T-helper 1 cell treated with Interleukin-12 subunit alpha and Interleukin-12 subunit beta and Interleukin-4 antibody, amounts not matched to agents 30 μg/mL and 1 μg/mL, for 36 hours (primary cell): ENCODE data around the gene SND1.

Experiments
- H3K27ac Mint-ChIP-seq: one replicate; pipeline ENCODE4 v1.8.0; 2021; ENCODE audit warnings: mild to moderate bottlenecking, mixed read lengths
- H3K27me3 Mint-ChIP-seq: one replicate; pipeline ENCODE4 v1.8.0; 2021; ENCODE audit warnings: low read depth, mixed read lengths
- H3K36me3 Mint-ChIP-seq: one replicate; pipeline ENCODE4 v1.8.0; 2021; ENCODE audit warnings: low read depth, mixed read lengths
- H3K4me1 Mint-ChIP-seq: one replicate; pipeline ENCODE4 v1.8.0; 2021; ENCODE audit warnings: low read depth, mixed read lengths
- H3K4me3 Mint-ChIP-seq: one replicate; pipeline ENCODE4 v1.8.0; 2021; ENCODE audit warnings: mild to moderate bottlenecking, moderate library complexity, mixed read lengths
- H3K9me3 Mint-ChIP-seq: one replicate; pipeline ENCODE4 v1.8.0; 2021; ENCODE audit warnings: mixed read lengths

Gene SND1

DNA sequence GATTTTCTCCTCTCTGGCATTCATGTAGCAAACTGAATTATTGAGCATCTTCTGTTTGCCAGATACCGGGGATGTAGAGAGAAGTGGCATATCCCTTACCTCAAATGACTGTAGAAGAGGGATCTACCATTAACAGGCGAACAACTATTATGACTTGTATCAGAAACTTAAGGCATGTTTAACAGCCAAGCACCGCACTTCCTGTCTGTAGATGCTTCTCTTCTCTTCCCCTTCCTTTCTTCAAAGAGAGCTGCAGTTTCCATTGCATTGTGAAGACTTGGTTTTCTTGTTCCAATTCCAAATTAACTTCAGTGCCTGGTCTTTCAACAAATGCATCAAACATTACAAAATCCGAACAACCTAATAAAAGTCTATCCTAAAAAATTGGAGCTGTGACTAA is 330.0 kb downstream of the SND1 start:
- peaks cover 23% of the 10 kb centered on the region for H3K36me3 Mint-ChIP-seq
- no peak overlapping the region for H3K27ac Mint-ChIP-seq
- H3K4me1 Mint-ChIP-seq: peaks cover 18% of the 10 kb centered on the region
- H3K27me3 Mint-ChIP-seq: no peaks in the 10 kb centered on the region
- no peak overlapping the region for H3K4me3 Mint-ChIP-seq
- H3K9me3 Mint-ChIP-seq: peaks cover 15% of the 10 kb centered on the region

DNA sequence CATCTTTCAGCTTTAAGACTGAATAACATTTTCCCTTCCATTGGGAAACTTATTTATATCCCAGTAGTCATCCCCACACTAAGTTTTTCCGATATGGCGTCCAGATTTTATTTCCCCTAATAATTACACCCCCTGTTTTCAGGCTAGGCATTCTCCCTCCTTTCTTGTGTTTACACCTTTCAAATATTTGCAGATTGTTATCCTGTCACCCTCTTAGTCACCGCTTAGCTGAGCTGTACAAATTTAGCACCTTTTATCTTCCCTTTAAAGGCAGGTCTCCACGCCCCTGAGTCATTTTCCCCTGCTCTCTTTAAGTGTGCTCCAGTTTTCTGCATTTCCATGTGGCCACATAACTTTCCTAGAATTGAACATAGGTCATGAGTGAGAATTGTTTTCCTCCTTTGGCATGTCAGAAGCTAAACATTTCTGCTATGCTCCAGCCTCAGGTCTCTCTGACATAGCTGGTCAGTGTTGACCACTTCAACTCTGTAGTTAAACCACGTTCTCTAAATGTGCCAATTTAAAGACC is 331.9 kb downstream of the SND1 start:
- Mint-ChIP-seq H3K4me1 (peaks cover 16% of the 10 kb centered on the region), H3K9me3 (no peaks in the 10 kb centered on the region), H3K27me3 (no peaks in the 10 kb centered on the region), H3K27ac (no peak overlapping the region), H3K36me3 (peaks cover 7% of the 10 kb centered on the region), H3K4me3 (no peak overlapping the region)

DNA sequence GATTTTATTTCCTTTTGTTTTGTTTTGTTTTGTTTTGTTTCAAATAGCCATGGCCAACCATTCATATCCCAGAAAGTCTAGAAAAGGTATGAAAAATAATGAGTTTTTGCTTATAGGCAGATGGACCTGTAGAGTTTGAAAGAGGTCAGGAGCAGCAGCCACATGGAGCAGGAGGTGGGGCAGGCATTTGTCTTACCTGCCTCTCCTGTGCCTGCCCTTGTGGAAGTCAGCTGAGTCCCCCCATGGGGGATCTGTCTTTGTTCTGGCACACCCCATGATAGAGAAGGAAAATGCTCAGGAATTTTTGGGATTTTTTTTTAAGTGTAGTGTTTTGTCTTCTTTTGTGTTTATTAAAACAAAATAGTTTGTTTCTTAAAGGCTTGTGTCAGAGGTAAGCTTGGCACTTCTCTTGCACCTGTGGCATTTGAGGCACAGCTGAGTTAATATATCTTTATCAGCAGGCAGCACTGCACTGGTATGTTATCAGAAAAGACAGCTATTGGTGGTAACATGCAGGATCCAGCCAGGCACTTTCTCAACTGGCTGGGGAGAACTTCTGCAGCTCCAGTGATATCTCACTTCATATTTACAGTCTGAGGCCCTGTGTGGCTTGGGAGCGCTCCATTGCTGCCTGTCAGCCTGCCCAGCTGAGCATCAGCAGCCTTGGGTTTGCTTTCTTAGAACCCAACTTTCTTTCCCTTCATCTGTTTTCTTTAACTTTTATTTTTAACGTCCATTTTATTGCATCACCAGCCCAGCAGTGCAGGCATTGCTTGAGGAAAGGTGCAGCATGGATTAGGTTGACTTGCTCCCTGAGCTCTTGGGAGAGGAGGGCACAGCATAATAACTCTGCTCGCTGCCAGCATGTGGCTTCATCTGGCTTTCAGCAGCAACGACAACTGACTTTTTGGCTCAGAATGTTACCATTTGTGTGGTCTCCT is 334.9 kb downstream of the SND1 start:
- no peak overlapping the region for H3K27ac Mint-ChIP-seq
- peaks cover 11% of the 10 kb centered on the region for H3K36me3 Mint-ChIP-seq
- peaks cover 12% of the 10 kb centered on the region for H3K4me1 Mint-ChIP-seq
- no peak overlapping the region for H3K4me3 Mint-ChIP-seq
- no peaks in the 10 kb centered on the region for H3K27me3 Mint-ChIP-seq
- H3K9me3 Mint-ChIP-seq: no peaks in the 10 kb centered on the region

DNA sequence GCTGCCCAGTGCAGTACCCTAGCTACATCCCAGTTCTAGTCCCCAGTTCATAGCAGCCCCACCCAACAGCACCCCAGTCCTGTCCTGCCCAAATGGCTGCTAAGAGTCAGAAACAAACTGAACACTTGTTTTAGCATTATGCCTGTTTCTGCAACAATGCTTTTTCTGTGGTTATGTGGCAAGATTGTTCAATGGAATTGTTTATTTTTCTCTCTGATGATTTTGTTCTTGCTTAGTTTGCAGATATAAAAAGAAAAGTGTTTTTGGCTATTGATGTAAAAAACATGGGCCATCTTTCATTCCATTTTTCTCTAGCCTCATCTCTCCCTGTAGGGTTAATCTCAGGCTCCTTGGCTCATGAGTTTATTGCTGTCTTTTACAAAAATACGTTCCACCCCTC is 336.8 kb downstream of the SND1 start:
- H3K4me1 Mint-ChIP-seq: peaks cover 3% of the 10 kb centered on the region
- H3K4me3 Mint-ChIP-seq: no peak overlapping the region
- peaks cover 21% of the 10 kb centered on the region for H3K36me3 Mint-ChIP-seq
- H3K9me3 Mint-ChIP-seq: no peaks in the 10 kb centered on the region
- no peak overlapping the region for H3K27ac Mint-ChIP-seq
- no peaks in the 10 kb centered on the region for H3K27me3 Mint-ChIP-seq

DNA sequence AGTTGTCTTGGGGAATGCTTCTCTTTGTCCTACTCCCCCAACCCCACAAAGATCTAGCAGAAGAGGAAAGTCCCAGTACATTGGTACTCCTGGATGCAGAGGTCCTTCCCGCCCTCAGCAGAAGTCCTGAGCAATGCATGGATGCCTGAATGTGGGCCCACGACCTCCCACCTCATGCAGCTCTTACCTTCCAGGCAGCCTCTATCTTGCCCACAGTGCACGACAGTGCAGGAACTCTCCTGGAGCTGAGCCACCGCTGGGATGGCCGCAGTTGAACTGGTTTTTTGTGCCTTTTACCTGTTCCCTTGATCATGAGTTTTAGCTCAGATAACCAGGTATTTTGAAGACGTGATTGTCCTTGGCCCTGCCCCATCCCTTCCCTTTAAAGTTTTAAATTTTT is 341.3 kb downstream of the SND1 start:
- Mint-ChIP-seq H3K27me3 (no peaks in the 10 kb centered on the region), H3K4me3 (no peak overlapping the region), H3K27ac (no peak overlapping the region), H3K36me3 (peaks cover 26% of the 10 kb centered on the region), H3K9me3 (no peaks in the 10 kb centered on the region), H3K4me1 (peaks cover 2% of the 10 kb centered on the region)

DNA sequence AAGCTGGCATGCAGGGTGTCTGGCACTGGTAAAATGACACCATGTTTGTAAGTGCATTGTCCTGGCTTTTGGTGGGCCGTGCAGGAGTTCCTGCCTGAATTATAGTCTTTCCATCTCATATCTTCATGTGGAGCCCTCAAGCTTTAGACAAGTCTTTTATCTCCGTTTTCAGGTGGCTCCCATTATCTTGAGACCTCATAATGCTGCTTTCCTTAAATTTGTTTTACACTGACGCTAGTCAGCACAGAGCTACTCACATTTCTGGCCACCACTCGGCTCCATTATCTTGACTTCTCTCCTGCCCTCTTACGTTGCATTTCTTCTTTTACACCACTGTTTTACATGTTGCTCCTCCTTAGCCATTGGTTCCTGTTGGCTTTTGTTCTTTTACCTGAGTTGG is 342.0 kb downstream of the SND1 start:
- no peaks in the 10 kb centered on the region for H3K27me3 Mint-ChIP-seq
- H3K4me1 Mint-ChIP-seq: peaks cover 2% of the 10 kb centered on the region
- H3K27ac Mint-ChIP-seq: no peak overlapping the region
- no peak overlapping the region for H3K4me3 Mint-ChIP-seq
- peaks cover 27% of the 10 kb centered on the region for H3K36me3 Mint-ChIP-seq
- no peaks in the 10 kb centered on the region for H3K9me3 Mint-ChIP-seq

DNA sequence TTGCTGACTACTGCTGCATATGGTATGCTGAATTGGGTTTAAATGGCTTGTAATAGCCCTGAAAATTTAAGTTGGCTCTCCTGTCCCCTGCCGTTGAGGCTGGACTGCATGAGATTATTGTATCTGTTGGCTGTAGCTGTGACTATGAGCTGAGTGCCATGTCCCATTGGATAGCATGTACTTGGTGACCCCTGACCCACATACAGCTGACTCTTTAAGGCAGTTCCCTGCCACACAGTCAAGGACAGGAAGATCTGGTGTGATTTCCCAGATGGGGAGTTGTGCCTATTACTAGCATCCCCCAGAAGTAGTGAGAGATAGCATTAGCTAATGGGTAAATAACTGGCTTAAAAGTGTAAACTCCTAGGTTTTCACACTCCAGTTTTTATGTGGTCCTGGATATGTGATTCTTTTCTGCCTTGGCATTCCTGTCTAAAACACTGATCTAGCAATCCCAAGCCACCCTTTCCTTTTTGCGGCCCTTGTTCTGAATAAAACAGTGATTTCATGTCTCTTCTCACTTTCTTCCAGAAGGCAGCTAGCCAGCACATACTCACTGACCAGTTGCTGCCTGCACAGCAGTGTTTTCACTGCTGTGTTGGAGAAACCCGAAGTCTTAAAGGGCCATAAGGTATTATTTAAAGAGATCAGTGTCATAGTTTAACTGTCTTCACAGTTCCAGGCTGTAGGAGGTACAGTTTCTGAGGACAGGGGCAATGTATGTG is 343.3 kb downstream of the SND1 start:
- Mint-ChIP-seq H3K27me3 (no peaks in the 10 kb centered on the region), H3K27ac (no peak overlapping the region), H3K36me3 (peaks cover 27% of the 10 kb centered on the region), H3K4me3 (no peak overlapping the region), H3K4me1 (peaks cover 2% of the 10 kb centered on the region), H3K9me3 (no peaks in the 10 kb centered on the region)

DNA sequence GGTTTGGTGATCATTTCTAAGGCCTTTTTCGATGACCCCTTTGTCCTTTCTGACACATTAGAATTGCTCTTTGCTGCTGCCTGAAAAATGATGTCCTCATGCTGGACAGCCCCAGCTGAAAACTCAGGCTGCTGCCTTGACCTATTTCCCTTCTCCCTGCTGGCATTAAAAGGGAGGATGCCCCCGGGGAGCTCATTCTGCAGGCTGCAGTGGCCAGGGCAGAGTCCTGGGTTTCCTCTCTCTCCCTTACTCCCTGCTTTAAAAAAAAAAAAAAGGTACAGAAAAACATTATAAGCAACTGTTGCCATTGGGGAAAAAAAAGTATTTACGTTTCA is 343.9 kb downstream of the SND1 start:
- H3K27me3 Mint-ChIP-seq: no peaks in the 10 kb centered on the region
- H3K9me3 Mint-ChIP-seq: no peaks in the 10 kb centered on the region
- no peak overlapping the region for H3K27ac Mint-ChIP-seq
- peaks cover 2% of the 10 kb centered on the region for H3K4me1 Mint-ChIP-seq
- H3K4me3 Mint-ChIP-seq: no peak overlapping the region
- H3K36me3 Mint-ChIP-seq: peaks cover 27% of the 10 kb centered on the region

DNA sequence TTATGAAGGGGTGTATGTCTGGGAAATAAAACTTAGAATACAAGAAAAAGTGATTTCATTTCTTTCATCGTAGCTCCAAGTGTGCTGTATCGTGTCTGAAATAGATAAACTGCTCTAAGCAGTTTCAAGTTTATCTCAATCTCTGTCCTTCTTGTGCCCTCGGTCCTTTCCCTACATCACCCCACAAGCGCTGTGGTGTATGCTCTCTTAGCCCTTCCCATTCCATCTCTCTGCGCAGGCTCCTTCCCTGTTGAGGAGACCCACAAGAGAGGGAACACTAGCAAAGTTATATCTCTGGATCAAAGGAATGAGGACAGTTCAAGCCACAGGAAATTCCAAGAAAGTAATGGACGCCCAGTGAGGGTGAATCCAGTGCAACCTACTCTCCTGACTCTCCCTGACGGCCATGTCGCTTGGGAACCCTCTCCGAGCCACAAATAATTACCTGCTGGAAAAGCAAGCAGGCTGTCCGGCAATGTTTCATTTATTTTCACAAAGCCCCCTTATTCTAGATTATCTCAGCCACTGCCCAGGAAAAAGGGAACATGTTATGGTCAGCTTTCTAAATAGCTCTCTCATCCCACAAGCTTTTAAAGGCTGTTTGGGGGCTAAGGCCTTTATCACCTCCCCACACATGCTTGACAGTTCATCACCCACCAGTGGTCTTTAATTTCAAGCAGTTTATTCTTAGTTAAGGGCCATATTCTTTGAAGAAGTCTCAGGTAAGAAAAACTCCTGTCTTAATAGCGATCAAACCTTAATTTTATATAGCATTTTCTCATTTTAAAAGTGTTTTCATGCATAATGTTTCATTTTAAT is 344.5 kb downstream of the SND1 start:
- Mint-ChIP-seq H3K27ac (no peak overlapping the region), H3K27me3 (no peaks in the 10 kb centered on the region), H3K4me1 (peaks cover 2% of the 10 kb centered on the region), H3K4me3 (no peak overlapping the region), H3K36me3 (peaks cover 22% of the 10 kb centered on the region), H3K9me3 (no peaks in the 10 kb centered on the region)

DNA sequence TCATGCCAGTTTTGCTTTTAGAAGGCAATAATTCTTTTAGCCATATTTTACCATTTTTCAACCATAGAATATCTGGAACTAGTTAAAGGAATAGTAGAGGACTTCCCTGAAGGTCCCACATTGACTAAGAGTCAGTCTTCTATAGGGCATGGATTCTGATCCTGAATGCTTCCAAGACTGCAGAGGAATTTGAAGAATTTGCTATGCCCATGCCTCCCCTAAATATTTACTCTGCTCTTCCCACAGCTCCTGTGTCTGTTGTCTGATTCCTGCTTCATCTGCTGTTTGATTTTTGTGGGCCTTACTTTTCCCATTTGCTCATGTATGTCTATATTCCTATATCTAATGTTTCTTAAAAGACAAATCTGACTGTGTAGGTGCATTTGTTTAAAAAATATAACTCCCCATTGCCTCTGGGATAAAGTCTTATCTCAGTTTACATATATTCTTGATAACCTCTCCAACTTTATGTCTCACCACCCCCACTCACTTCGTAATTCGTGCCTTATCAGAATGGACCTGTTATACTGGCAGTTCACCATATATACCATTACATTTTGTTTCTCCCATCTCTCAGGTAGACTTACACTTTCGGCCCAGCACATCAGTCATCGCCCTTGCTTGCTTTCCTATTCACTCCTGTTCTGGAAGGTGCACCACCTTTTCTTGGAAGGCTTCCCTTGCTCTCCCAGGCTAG is 345.4 kb downstream of the SND1 start:
- Mint-ChIP-seq H3K36me3 (peaks cover 14% of the 10 kb centered on the region), H3K27ac (no peak overlapping the region), H3K4me3 (no peak overlapping the region), H3K4me1 (peaks cover 2% of the 10 kb centered on the region), H3K9me3 (no peaks in the 10 kb centered on the region), H3K27me3 (no peaks in the 10 kb centered on the region)

DNA sequence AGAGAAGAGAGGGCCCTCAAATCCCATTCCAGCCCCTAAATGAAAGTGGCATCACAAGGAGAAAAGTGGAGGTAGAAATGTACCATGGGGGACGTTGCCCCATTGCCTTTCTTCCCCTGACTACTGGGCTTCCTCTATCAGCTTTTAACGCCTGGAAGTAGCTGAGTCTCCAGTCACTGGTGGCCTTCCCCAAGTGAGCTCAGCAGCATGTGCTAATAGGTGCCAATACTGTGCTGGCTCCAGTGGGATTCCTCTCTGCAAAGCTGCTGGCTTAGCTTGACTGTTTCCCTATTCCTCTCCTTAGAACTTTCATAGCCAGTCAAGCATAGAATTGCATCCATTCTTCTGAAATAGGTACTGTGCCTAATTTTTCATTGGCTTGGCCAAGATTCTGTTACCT is 346.7 kb downstream of the SND1 start:
- no peak overlapping the region for H3K4me3 Mint-ChIP-seq
- H3K36me3 Mint-ChIP-seq: peaks cover 7% of the 10 kb centered on the region
- no peak overlapping the region for H3K27ac Mint-ChIP-seq
- no peaks in the 10 kb centered on the region for H3K27me3 Mint-ChIP-seq
- no peaks in the 10 kb centered on the region for H3K9me3 Mint-ChIP-seq
- peaks cover 7% of the 10 kb centered on the region for H3K4me1 Mint-ChIP-seq

DNA sequence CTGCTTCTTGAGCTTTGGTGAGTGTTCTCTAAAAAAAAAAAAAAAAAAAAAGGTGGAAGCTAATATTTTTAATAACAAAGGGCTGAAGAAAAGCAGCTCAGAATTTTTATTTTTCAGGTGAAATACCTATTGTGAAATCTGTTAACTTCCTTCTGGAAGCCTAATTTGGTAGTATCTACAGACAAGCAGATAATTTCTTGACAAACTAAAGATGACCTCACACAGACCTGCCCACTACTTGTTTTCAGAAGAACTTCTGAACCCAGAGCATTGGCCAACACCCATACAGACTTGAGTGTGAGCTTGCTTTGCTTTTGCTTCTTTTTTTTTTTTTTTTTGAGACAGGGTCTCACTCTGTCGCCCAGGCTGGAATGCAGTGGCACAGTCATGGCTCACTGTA is 348.1 kb downstream of the SND1 start:
- no peaks in the 10 kb centered on the region for H3K9me3 Mint-ChIP-seq
- peaks cover 12% of the 10 kb centered on the region for H3K4me1 Mint-ChIP-seq
- H3K4me3 Mint-ChIP-seq: no peak overlapping the region
- H3K27me3 Mint-ChIP-seq: no peaks in the 10 kb centered on the region
- H3K27ac Mint-ChIP-seq: no peak overlapping the region
- peaks cover 5% of the 10 kb centered on the region for H3K36me3 Mint-ChIP-seq

DNA sequence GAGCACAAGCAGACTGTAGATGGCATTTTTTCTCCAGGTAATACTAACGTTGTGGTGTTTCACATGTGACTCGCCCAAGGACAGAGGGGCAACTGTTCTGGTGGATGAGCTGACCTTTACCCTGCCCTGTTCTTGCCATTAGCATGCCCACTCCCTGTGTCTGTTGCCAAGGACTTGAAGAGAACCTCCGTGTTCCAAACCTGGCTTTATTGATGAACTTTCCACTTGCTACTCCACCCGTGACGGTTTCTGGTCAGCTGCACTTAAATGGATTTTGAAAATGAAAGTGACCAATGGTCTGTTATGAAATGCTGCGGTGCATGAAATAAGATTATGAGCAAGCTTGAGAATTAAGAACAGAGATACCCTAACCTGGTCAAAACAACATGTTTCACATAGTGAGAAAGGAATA is 348.9 kb downstream of the SND1 start:
- Mint-ChIP-seq H3K27ac (no peak overlapping the region), H3K36me3 (peaks cover 6% of the 10 kb centered on the region), H3K4me3 (no peak overlapping the region), H3K4me1 (peaks cover 12% of the 10 kb centered on the region), H3K9me3 (no peaks in the 10 kb centered on the region), H3K27me3 (no peaks in the 10 kb centered on the region)

DNA sequence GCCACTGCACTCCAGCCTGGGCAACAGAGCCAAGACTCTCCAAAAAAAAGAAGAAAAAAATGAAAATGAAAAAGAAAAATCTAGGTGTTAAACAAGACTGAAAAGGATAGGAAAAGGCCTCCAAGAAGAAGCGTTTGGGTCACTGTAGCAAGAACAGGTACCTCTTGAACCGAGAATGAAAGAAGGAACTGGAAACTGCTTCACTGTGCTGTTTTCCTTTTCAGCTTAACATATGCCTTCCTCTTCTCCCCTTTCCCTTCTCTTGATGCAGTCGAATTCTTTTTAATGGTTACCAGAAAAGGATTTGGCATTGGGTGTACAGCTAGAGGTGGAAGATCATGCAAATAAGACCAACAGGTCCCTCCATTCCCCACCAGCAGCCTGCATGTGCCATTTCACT is 351.2 kb downstream of the SND1 start:
- peaks cover 10% of the 10 kb centered on the region for H3K4me1 Mint-ChIP-seq
- peaks cover 9% of the 10 kb centered on the region for H3K36me3 Mint-ChIP-seq
- H3K9me3 Mint-ChIP-seq: no peaks in the 10 kb centered on the region
- H3K4me3 Mint-ChIP-seq: no peak overlapping the region
- H3K27me3 Mint-ChIP-seq: no peaks in the 10 kb centered on the region
- no peak overlapping the region for H3K27ac Mint-ChIP-seq
